Measurements from ENCODE around the gene HOXA7.

The HOXA7 gene

DNA sequence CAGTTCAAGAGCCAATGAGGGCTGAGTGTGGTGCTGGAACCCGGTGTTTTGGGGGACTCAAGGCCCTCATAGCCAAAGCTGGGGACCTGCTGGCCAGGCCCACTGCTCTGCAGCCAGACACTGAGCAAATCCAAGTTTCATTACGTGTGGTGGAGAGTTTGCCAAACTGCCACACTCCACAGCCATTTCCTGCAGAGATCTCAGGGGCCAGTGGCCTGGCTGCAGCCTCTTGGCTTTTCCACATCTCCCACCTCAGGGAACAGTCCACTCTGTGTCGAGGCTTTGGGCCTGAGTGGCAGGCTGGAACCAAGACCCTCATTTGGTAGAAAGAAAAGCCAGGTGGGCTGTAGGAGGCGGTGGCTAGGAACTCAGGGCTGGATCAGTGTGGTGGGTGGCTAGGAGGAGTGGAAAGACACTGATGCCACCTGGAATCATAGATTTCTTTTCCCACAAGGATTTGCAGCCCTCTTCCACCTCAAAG, 25.4 kb upstream of the HOXA7 start:
- no peak for DNase-seq

DNA sequence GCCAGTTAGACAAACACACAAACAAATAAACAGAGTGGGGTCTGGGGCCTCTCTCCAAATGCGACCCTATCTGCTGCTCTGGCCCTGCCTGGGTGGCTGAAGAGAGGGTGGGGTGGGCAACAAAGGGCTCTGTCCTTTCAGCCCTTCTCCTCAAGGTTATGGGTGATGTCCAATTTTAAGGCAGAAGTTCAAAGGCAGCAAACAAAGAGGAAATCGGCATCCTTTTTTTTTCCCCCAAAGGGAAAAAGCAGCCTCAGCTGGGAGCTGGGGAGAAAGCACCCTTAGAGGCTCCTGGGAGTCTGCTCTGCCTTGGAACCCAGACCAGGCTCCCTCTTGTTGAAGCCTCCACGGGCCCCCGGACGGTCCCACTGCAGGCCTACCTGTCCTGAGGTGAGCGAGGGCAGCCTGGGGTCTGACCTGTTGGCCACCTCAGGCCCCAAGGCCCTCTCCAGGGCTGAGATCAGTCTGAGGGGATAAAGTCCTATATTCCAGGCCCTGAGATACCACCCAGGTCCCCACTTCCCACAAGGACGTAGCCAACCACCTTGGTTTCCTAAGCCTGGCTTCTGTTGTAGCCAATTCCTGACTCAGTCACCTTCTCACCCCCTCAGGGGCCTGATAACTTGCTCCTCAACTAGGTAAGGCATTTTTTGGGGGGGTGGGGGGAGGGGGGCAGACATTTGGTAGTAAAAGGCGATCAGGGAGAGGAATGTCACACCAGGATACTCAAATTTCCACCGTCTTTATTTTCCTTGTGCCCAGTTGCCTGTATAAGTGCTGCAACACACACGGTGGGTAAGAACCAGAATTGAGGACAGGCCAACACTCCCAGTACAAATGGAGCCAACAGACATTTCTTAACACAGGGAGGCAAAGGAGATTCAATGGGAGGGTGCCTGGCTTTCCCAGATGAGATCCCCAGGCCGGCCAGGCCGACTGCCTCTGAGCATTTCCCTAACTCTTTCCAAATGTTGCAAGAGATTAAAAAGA, 24.3 kb upstream of the HOXA7 start:
- DNase-seq, result no peak

DNA sequence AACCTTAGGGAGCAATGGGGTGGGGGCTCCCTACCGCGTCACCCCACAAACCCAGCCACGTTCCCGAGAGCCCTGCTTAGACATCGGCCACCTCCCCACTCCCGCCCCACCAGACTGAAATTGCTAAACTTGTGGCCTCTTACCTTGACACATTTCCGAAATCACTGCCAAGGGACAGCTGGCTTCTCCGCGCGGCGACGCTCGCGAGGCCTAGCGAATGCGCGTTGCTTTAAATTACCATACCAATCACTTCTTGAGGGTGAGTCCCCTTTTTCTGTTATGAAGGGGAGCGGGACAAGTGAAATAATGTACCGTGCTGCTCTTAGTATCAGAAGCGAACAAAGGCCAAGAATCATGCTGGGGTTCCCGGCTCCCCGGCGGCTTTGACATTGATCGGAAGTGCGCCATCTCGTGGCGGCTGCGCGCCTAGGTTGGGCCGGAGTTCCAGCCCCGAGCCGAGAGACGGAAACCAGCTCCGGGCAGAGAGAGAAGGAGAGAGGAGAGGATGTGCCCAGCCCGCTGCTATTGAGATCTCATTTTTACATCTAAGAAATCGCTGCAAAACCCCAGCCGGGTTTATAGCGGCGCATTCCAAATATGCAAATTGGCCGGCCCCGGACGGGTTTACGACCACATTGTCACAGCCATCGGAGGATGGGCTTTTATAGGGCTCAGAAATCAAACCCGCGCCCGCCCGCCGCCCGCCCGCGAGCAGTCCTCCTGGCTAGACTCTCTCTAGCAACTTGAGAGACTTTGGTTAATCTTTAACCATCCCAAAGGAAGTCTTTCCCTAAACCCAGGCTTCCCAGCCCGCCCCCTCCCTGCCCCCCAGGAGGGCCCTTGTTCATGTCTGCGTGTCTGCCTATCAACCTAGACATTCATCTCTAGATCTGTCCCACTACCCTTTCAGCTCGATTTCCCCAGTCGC, 23.3 kb upstream of the HOXA7 start:
- peak; percentile 69 for DNase-seq

DNA sequence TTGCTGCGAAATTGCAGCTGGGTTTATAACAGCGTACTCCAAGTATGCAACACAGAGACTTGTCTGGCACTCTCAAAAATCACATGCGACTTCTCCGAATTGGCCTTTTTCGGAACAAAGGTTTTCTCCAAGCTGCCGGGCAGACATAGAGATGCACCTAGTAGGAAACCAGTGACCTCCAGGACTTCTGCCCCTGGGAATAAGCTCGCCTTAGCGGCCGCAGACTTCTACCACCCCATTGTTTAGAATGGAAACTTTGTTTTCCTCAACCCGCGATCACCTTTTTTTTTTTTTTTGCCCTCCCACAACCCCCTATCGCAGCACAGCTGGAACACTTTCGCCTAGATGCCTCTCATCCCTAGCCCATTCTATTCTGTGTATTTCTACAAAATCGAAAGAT, 22.6 kb upstream of the HOXA7 start:
- DNase-seq, result no peak

DNA sequence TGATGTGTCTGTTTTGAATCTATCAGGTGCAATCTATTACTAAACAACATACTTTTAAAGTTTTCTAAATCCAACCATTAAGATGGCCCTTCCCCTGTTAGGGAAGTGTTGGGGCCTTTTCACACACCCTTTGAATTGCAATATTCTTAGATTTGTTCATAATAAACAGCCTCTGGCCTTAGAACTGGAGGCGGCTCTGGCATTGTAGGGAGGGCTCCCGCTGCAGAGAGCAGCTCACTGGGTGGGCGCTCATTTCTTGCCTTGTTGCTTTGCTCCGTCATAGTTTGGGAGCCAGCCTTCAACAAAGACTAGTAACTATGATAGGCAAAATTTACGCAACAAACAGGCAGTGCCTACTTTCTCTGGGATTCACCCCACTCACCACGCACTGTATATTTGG, 21.9 kb upstream of the HOXA7 start:
- DNase-seq, result no peak

DNA sequence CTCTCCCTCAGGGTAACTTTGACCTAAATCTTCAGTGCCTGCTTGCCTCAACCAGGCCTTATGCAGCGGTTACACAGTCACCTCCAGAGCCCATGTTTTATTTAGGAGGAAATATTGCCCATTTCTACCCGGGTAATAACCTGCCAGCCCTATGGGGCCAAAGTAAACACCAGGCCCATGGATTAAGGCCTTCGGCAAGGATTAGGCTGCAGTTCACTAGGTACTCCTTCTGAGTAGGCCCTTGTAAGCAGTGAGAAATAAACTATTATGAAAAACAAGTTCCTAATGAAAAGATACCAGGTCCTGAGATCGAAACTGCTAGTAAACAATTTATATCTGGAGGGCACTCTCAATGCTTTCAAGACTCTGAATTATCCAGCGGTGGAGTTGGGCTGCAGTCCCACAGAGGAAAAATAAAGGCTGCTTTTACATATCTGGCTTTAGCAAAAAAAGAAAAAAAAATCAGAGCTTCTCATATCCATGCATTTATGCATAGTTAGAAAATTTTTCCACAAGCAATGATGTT, 21.4 kb upstream of the HOXA7 start:
- DNase-seq, result no peak

DNA sequence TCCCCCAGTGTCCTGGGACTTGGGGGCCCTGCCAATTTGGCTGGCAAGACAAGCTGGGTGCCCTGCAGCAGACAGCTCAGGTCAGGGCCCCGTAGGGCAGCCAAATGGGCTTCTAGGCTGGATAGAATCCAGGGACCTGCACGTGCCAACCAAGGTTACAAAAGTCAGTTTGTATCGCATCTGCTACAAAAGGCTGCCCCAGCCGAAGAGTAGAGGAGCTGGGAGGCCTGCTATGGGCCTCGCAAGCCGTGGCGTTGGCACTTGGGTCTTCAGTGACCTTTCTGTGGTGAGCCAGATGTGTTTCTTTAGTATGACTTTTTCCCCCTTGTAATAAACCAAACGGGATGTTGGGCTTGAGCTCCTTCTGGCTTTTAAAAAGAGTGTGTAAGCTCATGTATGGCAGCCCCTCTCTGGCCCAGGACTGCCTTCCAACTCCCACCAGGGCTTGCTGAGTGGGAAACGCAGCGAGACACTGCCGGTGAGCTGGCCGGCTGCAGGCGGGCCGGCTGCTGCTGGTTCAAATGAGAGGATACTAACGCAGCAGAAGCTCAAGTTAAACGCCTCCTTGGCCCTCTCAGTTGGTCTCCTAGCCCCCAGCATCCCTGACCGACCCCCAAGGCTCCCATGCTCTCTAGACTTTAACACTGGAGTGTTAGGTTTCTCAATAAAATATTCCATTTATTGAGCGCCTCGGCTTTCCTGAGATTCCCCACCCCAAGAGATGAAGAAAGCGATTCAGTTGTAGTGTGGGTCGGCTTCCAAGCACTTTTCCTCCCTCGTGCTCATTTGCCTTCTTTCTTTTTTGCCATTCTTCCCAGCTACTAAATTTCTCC, 20.7 kb upstream of the HOXA7 start:
- DNase-seq, result no peak

DNA sequence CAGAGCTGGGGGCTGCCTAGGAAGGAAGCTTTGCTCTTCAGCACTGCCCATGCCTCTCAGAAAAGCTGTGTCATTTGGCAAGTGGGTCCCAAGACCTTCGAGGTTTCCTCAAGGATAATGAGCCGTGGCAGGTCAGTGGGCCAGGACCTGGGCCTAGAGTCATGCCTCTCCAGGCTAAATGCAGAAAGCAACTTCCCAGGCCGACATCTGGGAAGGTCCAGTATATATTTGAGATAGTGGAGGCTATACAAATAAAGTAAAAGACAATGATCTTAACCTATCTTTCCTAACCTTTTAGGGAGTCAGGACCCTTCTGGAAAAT, 20.0 kb upstream of the HOXA7 start:
- DNase-seq, result no peak

DNA sequence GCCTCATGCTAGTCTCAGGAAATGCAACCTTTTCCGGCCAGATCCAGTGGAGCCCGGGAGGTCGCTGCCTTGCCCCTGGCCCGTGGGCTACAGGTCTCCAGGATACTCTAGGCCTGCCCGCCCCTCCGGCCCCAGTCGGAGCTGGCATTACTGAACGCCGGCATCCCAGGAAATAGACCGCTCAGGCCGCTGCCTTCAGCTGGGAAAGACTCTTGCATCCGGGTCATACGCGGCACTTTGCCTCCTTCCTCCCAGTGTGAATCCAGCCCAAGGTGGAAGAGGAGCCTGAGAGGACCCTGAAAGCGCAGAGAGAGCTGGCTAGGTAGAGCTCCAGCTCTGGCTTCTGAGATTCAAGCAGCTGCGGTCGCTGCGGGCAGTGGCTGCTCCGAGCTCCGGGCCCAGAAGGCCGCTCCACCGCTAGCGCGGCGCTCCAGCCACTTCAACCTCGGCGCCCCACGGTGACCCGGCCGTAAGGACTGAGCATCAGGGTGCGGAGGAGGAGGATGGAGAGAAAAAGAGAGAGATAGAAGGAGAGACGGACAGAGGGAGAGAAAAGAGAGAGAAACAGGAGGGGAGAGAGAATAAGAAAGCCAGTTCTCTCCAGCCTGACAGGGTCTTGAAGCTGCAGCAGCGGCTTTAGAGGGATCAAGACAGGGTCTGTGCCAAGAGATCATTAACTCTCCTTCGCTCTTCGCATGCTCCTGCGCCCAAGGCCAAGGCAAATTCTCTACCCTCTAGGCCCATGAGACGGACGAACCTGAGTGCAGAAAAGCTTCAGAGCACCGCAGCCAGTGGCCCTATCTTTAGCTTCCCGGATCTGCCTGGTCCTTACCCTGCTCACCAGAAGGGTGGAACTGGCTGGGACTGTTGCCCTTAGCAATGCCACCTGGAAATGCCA, 19.4 kb upstream of the HOXA7 start:
- no peak for DNase-seq

DNA sequence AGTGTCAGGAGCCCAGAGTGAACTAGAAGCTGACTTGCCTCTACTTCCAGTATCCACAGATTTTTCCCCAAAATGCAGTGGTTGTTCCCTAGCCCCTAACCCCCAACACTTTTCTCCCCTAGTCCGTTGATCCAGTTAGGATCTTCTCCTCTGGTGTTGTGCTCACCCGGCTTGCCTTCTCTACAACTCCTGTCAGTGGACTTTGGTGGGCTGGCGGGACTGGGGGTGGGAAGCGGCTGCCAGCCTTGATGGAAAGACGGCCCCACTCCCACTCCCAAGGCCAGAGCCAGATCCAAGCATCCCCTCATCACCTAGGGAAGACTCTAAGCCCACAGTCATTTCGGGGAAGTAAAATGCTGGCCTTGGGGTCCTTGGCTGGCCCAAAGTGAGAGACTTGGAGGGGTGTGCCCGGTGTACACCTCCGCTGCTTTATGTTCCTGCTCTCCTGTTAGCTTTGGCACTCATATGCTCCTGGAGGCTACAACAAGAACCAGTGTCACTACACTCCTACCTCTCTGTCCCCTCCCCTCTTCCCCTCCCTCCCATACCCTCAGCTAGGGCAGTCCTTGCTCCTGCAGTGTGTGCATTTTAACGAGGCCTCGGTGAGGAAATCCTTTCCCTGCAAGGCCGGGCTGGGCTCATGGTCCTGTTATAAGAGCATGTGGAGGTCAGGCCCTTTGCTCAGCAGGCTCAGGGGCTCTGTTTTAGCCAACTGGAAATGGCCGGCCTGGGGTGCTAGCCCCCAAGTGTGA, 18.6 kb upstream of the HOXA7 start:
- no peak for DNase-seq

DNA sequence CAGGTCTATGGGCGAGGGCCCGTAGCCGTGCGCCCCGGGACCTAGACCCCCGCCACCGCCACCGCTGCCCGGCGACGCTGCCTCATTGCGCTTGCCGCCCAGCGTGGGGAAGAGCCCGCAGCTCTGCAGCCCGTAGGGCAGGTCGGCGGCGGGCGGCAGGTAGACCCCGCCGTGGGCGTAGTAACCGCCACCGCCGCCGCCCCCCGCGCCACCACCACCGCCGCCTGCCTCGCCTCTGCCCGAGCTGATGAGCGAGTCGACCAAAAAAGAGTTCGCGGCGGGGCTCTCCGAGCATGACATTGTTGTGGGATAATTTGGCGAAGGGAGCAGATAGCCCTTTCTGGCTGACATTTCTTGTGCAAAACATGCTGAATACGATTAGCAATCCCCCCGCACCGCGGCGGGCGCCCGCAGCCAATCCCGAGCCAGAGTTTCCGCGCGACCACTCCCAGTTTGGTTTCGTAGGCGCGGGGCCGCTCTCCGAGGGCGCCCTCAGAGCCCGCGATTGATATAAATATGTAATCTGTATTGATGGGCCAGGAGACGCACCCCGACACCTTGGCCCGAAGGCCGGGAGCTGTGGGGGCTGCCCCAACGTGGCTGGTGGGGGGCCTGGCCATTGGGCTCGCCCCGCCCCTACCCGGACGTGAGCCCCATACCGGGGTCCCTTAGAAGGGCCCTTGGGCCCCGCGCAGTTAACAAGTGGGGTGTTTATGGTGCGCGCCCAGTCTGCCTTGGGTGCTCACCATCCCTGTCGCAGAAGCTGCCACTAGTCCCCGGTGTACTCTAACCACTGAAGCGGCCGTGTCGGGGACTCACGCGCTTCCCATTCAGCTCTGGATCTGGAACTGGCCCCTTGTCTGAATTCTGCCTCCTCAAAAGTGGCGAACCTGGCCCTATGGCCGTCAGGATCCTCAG, 17.7 kb upstream of the HOXA7 start, which contains the start of gene HOXA10:
HOXA10 (minus strand) TSS at position 365 of the 918 bp plus-strand sequence; CDS start at position 351, 14 bp downstream.
- no peak for DNase-seq

DNA sequence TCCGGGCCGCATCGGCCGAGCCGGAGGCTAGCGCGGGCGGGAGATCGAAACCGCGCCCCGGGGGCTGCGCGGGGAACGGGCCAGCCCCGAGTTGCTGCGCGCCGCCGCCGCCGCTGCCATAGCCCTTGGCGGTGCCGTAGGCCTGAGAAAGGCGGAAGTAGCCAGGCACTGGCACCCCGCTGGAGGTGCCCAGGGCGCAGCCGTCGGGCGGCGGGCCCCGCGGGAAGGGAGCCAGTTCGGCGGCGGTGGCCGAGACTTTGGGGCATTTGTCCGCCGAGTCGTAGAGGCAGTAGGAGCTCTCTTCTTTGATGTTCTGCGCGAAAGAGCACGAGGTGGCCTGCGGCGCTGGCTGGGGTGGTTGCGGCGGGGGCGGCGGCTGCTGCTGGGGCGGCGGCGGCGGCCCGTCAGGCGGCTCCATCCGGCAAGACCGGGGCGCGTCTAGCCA, 17.1 kb upstream of the HOXA7 start:
- DNase-seq, result no peak

DNA sequence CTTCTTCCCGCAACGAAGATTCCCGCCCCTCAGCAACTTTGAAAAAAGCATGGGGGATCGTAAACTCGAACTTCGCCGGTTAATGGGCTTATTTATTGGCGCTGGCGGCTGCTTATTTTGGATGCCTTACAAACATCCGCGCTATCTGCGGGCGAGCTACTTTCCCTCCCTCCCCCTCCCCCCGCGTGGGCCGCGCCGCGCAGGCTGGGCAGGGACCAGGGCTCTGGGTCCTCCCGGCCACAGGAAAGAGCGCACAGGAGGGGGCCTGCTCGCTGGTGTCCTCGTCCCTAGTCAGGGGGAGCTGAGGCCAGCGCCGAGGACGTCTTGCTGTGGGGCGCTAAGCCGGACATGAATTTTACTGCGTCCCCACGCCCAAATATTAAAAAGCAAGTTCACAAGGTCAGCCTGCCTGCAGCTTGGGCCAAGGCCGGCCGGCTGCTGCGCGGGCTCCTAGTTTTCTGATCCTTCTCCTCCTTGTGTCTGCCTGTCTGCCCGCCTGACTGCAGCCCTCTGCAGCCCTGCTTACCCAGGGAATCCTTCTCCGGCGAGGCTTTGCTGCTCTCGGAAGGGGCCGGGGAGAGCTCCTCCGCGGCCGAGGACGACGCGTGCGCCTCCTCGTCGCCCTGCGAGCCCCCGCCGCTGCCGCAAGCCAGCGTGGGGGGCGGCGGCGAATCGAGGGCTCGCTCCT, 16.5 kb upstream of the HOXA7 start:
- DNase-seq, result no peak

DNA sequence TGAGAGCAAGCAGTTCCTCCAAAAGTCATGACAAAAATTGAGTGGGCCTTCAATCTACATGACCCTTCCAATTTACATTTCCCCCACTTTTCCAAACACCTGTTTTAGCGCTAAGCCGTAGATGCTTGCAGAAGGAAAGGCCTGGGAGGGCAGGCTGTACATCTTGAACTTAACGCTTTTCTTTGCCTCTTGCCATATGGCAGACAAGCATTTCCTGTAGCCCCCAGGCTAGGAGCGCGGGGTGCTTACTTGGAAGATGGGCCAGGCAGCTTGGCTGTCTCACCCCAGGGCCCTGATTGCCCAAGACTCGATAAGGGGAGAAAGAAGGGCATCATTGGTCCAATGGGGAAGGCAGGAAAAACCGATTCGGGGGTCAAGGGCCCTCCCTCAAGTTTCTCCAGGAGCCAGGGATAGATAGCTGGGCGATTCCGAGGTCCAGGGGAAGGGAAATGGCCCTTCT, 15.9 kb upstream of the HOXA7 start:
- no peak for DNase-seq

DNA sequence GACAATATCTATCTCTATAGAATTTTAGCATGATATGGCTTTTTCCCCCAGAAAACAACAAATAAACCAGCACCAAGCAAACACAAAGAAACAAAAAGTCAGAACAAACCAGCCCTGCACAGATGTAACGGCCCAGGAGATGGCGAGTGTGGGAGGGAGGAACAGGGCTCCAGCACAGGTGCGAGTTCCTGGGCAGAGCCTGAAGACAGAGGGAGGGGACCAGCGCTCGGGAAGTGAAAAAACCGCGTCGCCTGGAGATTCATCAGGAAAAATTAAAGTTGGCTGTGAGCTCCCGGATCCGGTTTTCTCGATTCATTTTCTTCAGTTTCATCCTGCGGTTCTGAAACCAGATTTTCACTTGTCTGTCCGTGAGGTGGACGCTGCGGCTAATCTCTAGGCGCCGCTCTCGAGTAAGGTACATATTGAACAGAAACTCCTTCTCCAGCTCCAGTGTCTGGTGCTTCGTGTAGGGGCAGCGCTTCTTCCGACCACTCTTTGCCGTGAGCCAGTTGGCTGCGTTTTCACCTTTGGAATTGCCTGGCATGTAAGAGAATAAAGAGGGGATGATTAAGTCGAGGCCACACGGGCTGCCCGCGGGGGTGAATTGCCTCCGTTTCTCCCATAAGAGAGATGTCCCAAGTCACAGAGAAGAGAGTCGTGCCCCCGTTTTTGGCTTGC, 15.3 kb upstream of the HOXA7 start:
- DNase-seq, result no peak

DNA sequence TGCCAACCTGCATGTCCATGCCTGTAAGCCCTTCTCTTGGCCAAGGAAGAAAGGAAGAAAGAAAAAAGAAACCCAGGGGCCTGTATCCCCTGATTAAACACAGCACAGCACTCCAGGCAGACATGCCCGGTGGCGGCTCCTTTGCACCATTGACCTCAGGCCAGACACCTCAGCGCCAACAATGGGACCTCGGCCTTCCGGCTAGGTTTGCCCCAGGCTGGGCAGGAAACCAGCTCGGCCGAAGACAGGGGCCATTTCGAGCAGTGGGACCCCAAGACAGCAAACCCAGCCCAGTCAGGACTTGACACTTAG, 14.8 kb upstream of the HOXA7 start:
- DNase-seq, result no peak

DNA sequence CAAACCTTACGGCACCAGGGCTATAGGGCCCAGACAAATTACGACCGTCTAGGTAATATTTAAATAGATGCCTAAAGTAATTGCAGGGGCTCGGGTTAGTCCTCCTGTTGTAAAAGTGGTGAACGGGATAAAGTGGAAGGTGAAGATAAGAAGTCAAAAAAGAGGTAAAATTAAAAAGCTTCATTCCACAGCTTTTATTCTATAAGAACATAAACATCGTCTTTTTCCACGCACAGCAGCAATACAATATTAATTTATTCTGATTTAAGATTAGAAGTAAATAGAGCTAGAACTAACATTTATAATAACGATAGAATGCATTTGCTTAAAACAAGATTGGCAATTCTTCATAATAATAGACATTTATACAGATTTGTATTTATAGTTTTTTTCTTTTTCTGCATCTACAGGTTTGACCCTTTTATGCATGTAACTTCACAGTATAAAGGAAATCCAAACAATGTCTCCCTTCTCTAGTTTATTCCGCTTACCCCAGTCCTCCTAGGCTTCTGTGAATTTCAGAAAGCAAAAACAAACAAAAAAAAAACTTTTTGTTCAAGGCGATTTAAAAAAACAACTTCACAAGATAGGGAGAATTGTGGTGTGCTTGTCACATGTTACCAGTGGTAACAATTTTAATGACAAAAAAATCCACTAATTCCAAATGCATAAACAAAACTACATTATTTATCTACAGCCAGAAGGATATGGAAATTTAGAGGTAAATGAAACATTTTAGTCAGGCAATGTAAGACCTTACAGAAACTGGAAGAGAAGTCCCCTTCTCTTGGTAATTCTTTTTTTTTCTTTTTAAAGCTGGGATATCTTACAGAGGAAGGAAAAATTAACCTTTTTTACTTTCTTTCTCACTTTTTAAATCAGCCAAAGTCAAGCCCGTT, 14.2 kb upstream of the HOXA7 start:
- DNase-seq, result no peak
